GM12872 (cell line): ENCODE data around the gene ZMYND19.

Experiments used
- TF ChIP-seq, protein P1 (sequence below): IDR thresholded peaks from 3 replicates; pipeline ENCODE4 v1.5.1; 2011; ENCODE audit warnings: low read depth, mild to moderate bottlenecking, low read length, moderate library complexity; ENCODE audit not compliant: insufficient read depth

The ZMYND19 gene

DNA sequence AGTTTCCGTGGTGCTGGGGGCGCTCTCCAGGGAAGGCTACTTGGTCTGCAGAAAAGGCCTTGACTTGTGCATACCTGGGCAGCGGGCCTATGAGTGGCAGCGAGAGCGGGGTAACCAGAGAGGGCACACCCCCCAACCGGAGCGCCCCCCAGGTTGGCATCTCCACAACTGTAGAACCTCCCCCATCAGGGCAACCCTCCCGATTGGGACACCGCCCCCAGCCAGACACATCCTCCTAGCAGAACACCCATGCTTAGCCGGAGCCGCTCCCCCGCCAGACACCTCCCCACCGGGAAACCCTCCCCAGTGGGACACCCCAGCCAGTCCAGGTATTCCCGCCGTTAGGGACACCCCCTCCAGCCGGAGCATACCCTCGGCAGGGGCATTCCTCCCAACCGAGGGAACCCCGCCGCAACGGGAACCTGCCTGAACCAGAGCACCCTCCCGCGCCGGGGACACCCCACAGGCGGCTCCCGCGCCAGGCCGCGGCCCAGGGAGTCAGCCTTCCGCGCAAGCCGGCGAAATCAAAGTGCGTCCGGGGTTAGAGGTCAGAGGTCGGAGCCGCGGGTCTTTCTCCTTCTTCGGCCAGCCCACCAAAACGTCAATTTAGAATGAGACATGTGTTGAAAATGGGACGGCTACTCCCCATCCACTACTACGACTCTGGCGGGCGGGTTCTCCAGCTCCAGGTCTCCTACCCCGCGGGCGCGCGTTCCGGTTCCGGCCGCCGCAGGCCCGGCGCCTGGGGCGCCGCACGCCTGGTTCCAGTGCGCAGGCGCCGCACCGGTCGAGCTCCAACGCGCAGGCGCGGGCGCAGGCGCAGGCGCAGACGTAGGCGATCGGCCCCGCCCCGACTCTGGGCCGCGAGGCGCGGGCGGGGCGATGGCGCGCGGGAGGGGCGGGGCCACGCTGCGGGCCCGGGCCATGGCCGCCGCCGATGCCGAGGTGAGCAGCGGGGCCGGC lies 28.1 kb upstream of the ZMYND19 start, which contains the start of gene EHMT1:
TSS of gene EHMT1 (plus strand) at position 901 of the 963 bp plus-strand sequence. CDS start at position 925, 24 bp downstream.
- TF ChIP-seq, protein P1, sequence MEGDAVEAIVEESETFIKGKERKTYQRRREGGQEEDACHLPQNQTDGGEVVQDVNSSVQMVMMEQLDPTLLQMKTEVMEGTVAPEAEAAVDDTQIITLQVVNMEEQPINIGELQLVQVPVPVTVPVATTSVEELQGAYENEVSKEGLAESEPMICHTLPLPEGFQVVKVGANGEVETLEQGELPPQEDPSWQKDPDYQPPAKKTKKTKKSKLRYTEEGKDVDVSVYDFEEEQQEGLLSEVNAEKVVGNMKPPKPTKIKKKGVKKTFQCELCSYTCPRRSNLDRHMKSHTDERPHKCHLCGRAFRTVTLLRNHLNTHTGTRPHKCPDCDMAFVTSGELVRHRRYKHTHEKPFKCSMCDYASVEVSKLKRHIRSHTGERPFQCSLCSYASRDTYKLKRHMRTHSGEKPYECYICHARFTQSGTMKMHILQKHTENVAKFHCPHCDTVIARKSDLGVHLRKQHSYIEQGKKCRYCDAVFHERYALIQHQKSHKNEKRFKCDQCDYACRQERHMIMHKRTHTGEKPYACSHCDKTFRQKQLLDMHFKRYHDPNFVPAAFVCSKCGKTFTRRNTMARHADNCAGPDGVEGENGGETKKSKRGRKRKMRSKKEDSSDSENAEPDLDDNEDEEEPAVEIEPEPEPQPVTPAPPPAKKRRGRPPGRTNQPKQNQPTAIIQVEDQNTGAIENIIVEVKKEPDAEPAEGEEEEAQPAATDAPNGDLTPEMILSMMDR: no peak

DNA sequence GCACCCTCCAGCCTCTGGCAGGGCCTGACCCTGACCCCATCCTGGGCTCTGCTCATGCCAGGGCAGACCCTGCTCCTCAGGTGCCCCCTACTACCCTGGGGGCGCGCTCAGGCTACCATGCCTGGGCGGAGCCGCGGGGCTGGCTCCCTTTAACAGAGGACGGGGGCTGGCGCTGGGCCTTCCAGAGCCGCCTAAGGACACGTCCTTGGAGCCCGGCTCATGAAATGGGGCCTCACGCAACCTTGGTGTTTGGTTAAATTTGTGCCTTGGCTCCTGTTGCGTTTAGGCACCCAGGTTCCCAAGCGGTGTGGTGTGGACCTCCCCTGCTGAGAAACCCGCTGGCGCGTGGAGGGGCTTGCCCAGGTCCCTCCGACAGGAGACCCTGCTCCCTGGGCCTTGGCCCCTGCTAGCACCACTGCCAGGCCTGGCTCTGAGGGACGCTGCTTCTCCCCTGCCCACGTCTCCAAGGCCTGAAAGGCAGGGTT lies 25.1 kb upstream of the ZMYND19 start:
- TF ChIP-seq, protein P1: no peak

DNA sequence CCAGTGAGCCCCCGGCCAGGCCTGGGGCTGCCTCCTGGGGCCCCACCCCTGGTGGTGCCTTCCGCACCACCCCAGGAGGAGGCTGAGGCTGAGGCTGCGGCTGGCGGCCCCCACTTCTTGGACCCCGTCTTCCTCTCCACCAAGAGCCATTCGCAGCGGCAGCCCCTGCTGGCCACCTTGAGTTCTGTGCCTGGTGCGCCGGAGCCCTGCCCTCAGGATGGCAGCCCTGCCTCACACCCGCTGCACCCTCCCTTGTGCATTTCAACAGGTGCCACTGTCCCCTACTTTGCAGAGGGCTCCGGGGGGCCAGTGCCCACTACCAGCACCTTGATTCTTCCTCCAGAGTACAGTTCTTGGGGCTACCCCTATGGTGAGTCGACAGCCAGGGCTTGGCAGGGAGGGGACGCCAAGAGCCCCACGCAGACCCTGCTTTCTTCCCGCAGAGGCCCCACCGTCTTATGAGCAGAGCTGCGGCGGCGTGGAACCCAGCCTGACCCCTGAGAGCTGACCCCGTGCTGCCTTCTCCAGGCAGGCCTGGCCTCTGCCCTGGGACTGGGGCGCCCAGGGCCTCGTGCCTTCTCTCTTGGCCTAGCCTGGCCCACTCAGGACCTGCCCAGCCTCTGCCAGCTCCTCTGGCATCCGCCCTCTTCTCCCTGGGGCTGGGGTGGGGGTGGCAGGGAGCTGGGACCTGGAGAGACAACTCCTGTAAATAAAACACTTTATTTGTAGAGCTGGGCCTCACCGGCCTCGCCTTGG lies 24.5 kb upstream of the ZMYND19 start:
- TF ChIP-seq, protein P1: no peak

DNA sequence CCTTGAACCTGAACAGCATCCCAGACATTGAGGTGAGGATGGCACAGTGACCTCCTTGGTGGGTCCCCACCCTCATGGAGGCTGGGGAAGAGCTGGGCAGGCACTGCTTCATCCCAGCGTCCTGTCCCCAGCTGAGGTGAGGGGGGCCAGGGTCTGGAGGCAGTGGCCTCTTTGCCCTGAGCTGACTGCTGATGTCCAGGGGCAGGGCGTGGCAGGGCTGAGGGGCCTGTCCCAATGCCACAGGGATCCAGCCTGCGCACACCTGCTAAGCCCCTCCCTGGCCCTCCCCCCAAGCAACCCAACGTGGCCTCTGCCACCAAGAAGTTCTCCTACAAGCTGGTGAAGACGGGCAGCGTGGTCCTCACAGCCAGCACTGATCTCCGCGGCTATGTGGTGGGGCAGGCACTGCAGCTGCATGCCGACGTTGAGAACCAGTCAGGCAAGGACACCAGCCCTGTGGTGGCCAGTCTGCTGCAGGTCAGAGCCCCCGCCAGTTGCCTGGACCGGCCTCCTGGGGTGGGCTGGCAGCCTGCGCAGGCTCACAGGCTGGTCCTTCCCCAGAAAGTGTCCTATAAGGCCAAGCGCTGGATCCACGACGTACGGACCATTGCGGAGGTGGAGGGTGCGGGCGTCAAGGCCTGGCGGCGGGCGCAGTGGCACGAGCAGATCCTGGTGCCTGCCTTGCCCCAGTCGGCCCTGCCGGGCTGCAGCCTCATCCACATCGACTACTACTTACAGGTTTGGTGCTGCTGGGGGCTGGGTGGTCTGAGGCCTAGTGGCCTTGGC lies 23.6 kb upstream of the ZMYND19 start:
- TF ChIP-seq, protein P1: no peak

DNA sequence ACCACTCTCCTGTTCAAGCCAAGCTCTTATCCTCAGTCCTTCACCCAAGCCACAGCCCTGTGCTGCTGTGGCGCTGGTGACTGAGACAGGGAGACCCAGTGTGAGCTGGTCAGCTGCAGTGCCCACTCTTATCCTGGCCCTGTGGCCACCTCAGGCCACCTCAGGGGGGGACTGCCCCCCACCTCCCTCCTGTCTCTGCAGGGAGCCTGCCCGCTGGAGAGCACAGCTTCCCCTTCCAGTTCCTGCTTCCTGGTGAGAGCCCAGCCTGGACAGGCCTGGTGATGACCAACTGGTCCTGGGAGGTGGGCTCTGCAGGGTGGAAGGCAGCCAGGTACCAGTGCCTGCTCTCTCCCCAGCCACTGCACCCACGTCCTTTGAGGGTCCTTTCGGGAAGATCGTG lies 22.9 kb upstream of the ZMYND19 start:
- TF ChIP-seq, protein P1: no peak

DNA sequence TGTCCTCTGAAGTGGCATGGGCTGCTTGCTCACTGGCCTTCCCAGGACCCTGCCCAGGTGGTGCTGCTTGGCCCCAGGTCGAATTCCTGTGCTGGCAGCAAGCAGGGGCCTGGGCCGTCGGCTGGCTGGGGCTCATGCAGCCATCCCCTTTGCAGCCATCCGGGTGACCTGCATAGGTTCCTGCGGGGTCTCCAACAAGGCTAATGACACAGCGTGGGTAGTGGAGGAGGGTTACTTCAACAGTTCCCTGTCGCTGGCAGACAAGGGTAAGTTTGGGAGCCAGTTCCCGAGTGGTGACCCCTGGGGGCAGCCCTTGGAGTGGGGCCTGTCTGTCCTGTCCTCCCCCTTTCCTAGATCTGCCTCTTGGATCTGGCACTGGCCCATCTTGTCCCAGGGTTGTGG lies 22.4 kb upstream of the ZMYND19 start:
- TF ChIP-seq, protein P1: no peak
